GM10248 (cell line): ENCODE results near the gene THOC6.
"Not testable (repeated sequence)": the region's sequence is repeated elsewhere in the genome, so short reads cannot be mapped to it uniquely, and the experiment has no call there.

Experiments used
- CTCF ChIA-PET: fragments of 300-600 bp; sonication (Branson Sonifier 250); formaldehyde crosslinking; extraction: SDS; loops from one replicate; lab custom pipeline; 2021; ENCODE audit warnings: antibody characterized with exemption; lab: Yijun Ruan, JAX
- POLR2A ChIA-PET: fragments of 350-650 bp; sonication (Branson Sonifier 250); formaldehyde crosslinking; extraction: SDS; loops from one replicate; lab custom pipeline; 2020; ENCODE audit warnings: antibody characterized with exemption; lab: Yijun Ruan, JAX
- DNase-seq: peaks from one replicate; pipeline ENCODE4 v3.0.0; 2012; ENCODE audit errors: extremely low spot score
- CTCF ChIP-seq: IDR thresholded peaks from 2 replicates; pipeline ENCODE4 v1.5.1; 2012; ENCODE audit warnings: mild to moderate bottlenecking, low read depth; ENCODE audit errors: extremely low read depth, missing control alignments, control extremely low read depth

The THOC6 gene

DNA sequence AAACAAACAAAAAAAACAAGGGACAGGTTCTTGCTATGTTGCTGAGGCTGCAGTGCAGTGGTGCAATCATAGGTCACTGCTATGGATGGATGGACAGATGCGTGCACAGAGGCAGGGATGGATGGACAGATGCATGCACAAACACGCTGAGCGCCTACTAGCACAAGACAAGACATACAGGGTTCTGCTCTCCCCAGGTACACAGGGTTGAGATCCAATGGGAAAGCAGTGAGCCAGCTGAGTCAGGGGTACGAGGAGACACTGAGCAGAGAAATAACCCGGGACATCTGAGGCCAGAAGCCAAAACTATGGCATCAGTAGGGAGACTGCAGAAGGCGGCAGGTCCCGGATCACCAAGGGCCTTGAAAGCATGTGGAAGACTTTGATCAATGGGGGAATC, 47.8 kb downstream of the THOC6 start:
- CTCF ChIA-PET: interaction anchor here (1.2 kb wide), 1 partner anchor 58 kb away, joined by 3 read pairs; no protein-coding TSS in a partner anchor
- no peak for TF ChIP-seq CTCF

DNA sequence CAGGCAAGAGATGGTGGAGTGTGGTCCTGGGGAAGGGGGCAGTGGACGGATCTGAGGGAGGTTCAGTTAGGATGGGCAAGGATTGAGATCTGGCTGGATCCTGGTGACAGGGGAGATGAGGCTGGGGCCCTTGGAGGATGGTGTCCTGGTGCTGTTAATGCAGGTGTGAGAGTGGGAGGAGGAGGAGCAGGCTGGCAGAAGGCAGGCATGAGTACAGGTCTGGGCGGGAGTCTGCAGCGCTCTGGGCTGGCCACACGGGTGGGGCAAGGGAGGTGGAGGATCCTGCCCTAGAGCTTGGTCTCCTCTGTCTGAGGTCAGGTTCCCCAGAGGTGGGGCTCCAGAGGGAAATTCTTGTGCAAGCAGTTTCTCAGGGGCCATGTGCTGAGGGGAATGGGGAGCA, 48.3 kb downstream of the THOC6 start:
- POLR2A ChIA-PET, DNase-seq: not testable (repeated sequence)

More for the DNA sequence above, 47.8 kb downstream of the THOC6 start:
- POLR2A ChIA-PET: no interaction called here
- no peak for DNase-seq

GRCh38 chr16:3072576-3073263, 48.9 kb downstream of the THOC6 start:
- peak; percentile 21 for TF ChIP-seq CTCF
- CTCF ChIA-PET, POLR2A ChIA-PET, DNase-seq: not testable (repeated sequence)

More for the DNA sequence above, 48.3 kb downstream of the THOC6 start:
- CTCF ChIA-PET: not testable (repeated sequence)

GRCh38 chr16:3073448-3073847, 49.6 kb downstream of the THOC6 start:
- CTCF ChIA-PET: no interaction called here
- POLR2A ChIA-PET: no interaction called here
- no peak for TF ChIP-seq CTCF
- DNase-seq: no peak

DNA sequence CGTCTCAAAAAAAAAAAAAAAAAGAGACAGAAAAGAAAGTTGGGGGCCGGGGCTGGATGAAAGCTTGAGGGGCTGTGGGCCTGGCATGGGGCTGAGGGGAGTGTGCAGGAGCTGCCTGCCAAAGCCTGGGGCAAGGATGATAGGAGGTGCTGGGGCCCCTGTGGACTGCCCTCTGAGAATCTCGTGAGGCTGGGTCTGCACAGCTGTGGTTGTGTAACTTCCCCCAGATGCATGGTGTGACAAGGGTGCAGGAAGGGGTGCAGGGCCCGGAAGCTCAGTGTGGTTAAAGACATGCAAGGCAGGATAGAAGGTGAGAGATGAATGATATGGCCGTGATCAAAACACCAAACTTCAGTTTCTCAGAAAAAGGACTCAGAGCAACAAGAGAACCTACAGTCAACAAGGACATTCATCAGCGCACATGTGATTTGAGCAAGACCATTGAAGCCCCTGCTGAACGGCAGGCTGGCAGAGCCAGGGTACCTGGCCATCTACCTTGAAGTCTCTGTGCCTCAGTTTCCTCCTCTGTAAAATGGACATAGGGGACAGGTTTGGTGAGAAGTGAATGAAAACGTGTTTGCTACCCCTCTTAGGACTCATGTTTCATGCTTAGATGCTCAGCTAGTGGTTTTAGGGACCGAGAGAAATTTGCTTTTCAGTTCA, 51.2 kb downstream of the THOC6 start:
- ChIA-PET POLR2A (interaction anchor here (0.5 to 1.1 kb wide), 3 partner anchors 8 to 70 kb away, joined by 3 read pairs; no protein-coding TSS in a partner anchor), CTCF (interaction anchor here (1.0 to 5.3 kb wide), 8 partner anchors 9 to 54 kb away, joined by 3 to 38 read pairs (median 13); partner anchors contain the start of gene ZSCAN10)
- no peak for TF ChIP-seq CTCF
- DNase-seq: peak; percentile 65

GRCh38 chr16:3075523-3075915, 51.7 kb downstream of the THOC6 start:
- no peak for DNase-seq
- ChIA-PET CTCF (interaction anchor here (0.8 to 5.3 kb wide), 8 partner anchors 8 to 54 kb away, joined by 3 to 38 read pairs (median 13); partner anchors contain the start of gene ZSCAN10), POLR2A (interaction anchor here (1.1 kb wide), 1 partner anchor 24 kb away, joined by 3 read pairs; no protein-coding TSS in a partner anchor)
- TF ChIP-seq CTCF: no peak

- ChIA-PET POLR2A (interaction anchor here (0.7 kb wide), 1 partner anchor 23 kb away, joined by 4 read pairs; the partner anchor contains the start of gene ZSCAN10), CTCF (interaction anchor here (0.7 to 5.3 kb wide), 10 partner anchors 8 to 53 kb away, joined by 3 to 38 read pairs (median 4); partner anchors contain the start of genes IL32 and ZSCAN10)
These were observed 52.1 kb downstream of the THOC6 start for GRCh38 chr16:3075946-3076345.

More at GRCh38 chr16:3075946-3076345, 52.1 kb downstream of the THOC6 start:
- DNase-seq: not testable (repeated sequence)
